Activated CD8-positive, alpha-beta memory T cell treated with anti-CD3 and anti-CD28 coated beads, Interleukin-2, amount 50 U/mL, for 4 hours (primary cell): Measurements from ENCODE around the gene ARHGAP22.

Experiments used
- DNase-seq: peaks from one replicate; pipeline ENCODE4 v3.0.0-alpha.2; 2020

The ARHGAP22 gene

GRCh38 chr10:48495282-48496045 is 109.4 kb downstream of the ARHGAP22 start:
- DNase-seq: no peak

DNA sequence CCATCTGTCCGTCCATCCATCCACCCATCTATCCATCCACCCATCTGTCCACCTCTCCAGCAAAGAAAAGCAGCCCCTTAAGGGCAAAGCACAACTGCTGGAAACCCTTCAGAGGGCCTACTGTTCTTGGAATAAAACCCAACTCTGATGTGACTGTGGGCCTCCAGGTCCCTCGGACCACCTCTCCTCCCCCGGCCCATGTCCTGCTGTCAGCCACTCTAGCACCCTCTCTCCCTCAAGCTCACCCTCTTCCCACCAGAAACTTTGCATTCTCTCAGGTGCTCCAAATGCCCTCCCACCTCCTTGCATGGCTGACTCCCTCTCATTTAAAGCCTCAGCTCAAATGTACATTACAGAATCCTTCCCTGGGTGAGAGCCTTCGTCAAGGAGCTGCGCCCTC is 110.3 kb downstream of the ARHGAP22 start:
- DNase-seq: no peak

GRCh38 chr10:48494073-48494472 is 110.8 kb downstream of the ARHGAP22 start:
- DNase-seq: no peak

GRCh38 chr10:48493083-48493871 is 111.6 kb downstream of the ARHGAP22 start:
- no peak for DNase-seq

GRCh38 chr10:48492201-48492600 is 112.7 kb downstream of the ARHGAP22 start:
- no peak for DNase-seq

DNA sequence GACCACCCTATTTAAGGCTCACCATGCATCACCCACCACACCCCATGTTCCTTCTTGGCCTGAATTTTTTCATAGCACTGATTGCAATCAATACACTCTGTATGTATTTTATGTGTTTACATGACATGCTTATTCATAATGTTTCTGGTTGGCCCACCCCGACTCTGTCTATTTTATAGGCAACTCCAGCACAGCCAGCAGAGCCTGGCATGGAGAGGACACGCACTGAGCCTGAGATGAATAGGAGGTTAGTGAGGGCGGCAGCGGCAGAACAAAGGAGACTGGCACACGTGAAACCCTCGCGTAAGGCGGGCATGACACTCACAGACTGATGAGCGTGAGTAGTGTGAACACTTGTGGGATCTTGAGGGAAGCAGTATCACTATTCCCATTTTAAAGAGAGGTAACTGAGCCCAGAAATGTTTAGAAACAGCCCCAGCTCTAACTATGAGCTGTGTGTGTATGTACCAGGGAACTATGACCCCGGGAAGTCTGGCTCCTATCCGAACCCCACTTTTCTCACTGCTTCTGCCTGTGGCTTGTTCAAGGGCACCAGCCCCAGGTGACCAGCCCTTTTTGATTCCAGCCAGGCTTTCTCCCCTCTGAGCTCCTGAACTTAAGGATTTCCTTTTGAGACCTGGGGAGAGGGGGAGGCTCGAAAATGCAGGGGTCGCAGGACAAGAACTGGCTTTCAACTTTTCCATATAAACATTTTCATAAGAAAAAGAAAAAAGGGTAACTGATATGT is 113.3 kb downstream of the ARHGAP22 start:
- DNase-seq: no peak

DNA sequence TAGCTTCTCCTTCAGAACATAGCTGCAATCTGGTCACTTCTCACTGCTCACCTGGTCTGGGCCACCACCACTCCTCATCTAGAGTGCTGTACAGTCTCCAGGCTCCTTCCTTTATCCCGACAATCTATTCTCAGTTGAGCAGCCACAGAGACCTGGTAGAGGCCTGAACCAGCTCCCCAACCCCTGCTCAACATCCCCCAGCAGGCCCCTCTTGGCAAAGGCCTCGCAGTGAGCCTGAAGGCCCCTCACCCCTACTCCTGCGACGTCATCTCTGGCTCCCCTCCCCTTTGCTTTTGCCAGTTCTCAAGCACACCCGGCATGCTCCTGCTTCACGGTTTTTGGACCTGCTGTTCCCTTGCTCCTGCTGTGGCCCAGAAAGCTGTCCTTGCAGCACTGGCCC is 113.9 kb downstream of the ARHGAP22 start:
- no peak for DNase-seq

DNA sequence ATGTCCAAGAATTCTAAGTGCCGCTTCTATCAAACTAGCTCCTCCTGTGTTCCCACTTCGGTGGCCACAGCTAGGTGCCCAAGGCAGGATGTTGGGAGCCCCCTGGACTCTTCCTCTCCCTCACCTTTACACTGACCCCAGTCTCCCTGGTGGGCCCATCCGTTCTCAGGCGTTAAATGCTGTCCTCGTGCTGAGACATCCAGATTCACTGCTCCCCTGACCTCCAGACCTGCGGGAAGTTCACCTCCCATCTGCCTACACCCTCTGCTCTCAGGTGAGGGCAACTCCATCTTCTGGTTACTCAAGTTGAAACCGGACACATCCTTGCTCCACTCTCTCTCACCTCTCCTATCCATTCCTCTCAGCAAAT is 114.3 kb downstream of the ARHGAP22 start:
- no peak for DNase-seq

- DNase-seq: no peak
Measured at GRCh38 chr10:48489099-48489498, 115.8 kb downstream of the ARHGAP22 start.

GRCh38 chr10:48487244-48487643 is 117.6 kb downstream of the ARHGAP22 start:
- DNase-seq: no peak

DNA sequence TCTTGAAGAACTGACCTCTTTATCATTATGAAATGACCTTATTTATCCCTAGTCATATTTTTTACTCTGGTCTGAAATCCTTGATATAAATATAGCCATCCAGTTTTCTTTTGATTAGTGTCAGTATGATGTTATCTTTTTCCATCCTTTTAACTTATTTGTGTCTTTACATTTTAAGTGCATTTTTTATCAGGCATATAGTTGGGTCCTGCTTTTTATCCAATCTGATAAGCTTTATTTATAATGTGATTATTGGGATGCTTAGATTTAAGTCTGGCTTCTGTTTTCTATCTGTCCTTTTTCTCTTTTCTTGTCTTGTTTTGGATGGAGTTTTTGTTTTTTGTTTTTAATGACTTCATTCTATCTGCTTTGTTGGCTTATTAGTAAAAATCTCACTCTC is 119.2 kb downstream of the ARHGAP22 start:
- DNase-seq: no peak

GRCh38 chr10:48484911-48485310 is 120.0 kb downstream of the ARHGAP22 start:
- no peak for DNase-seq

DNA sequence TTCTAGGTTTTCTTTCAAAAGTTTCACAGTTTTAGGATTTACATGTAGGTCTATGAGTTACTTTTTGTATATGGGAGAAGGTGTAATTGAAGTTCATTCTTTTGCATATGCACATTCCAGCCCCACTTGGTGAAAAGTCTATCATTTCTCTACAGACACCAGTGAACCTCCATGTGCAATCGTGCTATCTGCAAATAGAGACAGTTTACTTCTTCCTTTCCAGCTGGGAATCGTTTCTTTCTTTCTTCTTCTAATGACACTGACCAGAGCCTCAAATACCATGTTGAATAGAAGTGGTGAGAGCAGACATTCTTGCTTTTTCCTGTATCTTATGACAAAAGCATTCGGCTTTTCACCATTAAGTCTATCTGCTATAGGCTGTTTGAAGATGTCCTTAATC is 122.7 kb downstream of the ARHGAP22 start:
- DNase-seq: no peak

DNA sequence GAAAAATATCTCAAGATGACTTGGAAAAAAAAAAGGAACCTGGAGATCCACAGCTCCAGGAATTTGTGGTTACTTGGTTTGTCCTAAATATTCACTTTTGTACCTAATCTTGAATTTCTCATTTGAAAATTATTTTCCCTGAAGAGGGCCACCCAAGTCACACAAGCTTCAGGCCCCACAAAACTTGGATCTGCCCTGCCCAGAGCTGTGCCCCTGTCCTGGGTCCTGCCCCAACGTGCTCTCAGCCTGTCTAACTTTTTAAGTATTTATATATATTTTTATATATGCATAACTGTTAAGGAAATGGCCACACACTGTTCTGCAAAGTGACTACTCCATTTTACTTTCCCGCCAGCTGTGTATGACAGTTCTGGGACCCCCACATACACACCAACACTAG is 123.5 kb downstream of the ARHGAP22 start:
- no peak for DNase-seq

GRCh38 chr10:48480397-48481374 is 124.2 kb downstream of the ARHGAP22 start:
- no peak for DNase-seq

GRCh38 chr10:48478980-48479811 is 125.7 kb downstream of the ARHGAP22 start:
- no peak for DNase-seq

- DNase-seq: no peak
Measured at GRCh38 chr10:48478469-48478868, 126.4 kb downstream of the ARHGAP22 start.

- no peak for DNase-seq
Measured at GRCh38 chr10:48477616-48478015, 127.3 kb downstream of the ARHGAP22 start.

GRCh38 chr10:48477141-48477540 is 127.7 kb downstream of the ARHGAP22 start:
- DNase-seq: no peak

DNA sequence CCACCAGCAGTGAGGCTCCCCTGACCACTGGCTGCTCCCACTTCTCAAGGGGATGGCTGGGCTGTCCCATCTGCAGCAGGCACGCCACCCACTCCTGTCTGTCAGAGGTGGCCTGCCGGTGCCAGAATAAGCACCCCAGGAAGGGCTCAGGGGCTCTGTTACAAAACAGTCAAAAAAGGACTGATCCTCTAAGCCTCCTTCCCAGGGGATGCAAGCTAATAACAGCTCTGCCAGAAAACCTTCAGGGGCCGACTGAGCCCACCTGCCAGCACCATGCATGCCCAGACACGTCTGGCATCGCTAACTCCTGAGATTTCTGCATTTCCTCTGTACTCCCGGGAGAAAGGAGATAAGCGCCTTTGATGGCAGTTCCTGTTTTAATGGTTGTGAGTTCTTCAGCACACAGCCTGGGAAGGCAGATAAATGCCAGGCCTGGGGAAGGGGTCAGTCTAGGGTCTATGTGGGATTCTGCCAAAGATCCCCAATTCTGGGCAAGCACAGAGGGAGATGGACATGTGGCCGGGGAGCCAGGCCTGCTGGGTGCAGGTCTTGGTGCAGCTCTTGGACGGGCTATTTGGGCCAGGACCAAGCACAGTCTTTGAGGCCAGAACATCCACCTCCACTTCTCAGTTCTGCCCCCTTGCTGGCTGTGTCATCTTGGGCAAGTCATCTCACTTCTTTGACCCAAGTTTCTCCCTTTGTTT is 128.4 kb downstream of the ARHGAP22 start:
- DNase-seq: no peak

DNA sequence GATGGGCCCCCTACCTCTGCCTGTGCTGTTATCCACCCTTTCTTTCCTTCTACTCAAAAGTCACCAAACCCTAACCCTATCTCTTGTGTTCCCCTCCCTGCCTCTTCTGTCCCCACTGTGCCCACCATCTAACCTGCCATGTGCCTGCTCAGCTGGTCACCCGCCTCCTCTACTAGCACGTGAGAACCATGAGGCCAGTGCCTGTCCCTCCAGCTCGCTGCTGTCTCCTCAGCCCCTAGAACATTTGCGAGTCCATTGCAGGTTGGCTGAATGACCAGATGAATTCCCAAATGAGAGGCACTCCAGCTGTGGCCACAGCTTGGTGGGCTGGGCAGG is 129.0 kb downstream of the ARHGAP22 start:
- DNase-seq: no peak
